Endothelial cell of umbilical vein (primary cell): ENCODE measurements around the gene SNX5. TPM values are rescaled to one million over a fixed set of nuclear protein-coding genes. Genes with fewer than 3 reads are reported as not detected.

Source experiments
- BruUV-seq: library from RNA; stranded (reverse); fragments of 400-500 nt; replicated peaks from 2 replicates; lab custom pipeline; 2021; lab: Mats Ljungman, UMichigan
- CTCF ChIA-PET: fragments of 300-600, 350-600 bp; sonication (Branson Sonifier 250); formaldehyde crosslinking; loops from one replicate; lab custom pipeline; 2021; ENCODE audit warnings: antibody characterized with exemption, inconsistent platforms; lab: Charles Lee
- POLR2A ChIA-PET: fragments of 300-600, 350-600 bp; sonication (Branson Sonifier 250); formaldehyde crosslinking; loops from one replicate; lab custom pipeline; 2021; ENCODE audit warnings: antibody characterized with exemption, inconsistent platforms; lab: Charles Lee
- DNase-seq: peaks from one replicate; pipeline ENCODE4 v3.0.0-alpha.2; 2011; ENCODE audit warnings: low read depth, low spot score
- FAIRE-seq: peaks from 2 replicates; lab custom pipeline; 2011; peaks lifted over from hg19 to GRCh38; lab: Jason Lieb, UNC
- H2AFZ ChIP-seq: 2 replicates; pipeline ENCODE4 v1.6.0; 2012; ENCODE audit warnings: low read depth, low read length, control low read depth, inconsistent platforms
- H3K27ac ChIP-seq: 2 replicates; pipeline ENCODE4 v1.5.1; 2011; ENCODE audit warnings: low read depth, mild to moderate bottlenecking, control low read depth, low read length, moderate library complexity; ENCODE audit not compliant: insufficient read depth
- H3K27me3 ChIP-seq, 2 experiments: 2 replicates each; pipeline versions ENCODE4 v1.6.0 to v1.6.1; 2011; ENCODE audit warnings: low read length in 2 of 2, mixed read lengths in 1 of 2; ENCODE audit not compliant: control insufficient read depth in 2 of 2, insufficient read depth in 2 of 2
- H3K36me3 ChIP-seq, 2 experiments: 2 replicates in 1 of 2; 3 replicates in 1 of 2; pipeline ENCODE4 v1.5.1; 2011; ENCODE audit warnings: low read length in 2 of 2, mild to moderate bottlenecking in 1 of 2, moderate library complexity in 1 of 2; ENCODE audit not compliant: control insufficient read depth in 2 of 2, insufficient read depth in 2 of 2; ENCODE audit errors: extremely low read depth in 1 of 2
- H3K4me1 ChIP-seq: 3 replicates; pipeline ENCODE4 v1.5.1; 2011; ENCODE audit warnings: mild to moderate bottlenecking, low read length; ENCODE audit not compliant: control insufficient read depth, insufficient read depth; ENCODE audit errors: extremely low read depth
- H3K4me2 ChIP-seq: 2 replicates; pipeline ENCODE4 v1.6.1; 2011; ENCODE audit warnings: low read length, control low read depth, mixed read lengths; ENCODE audit not compliant: insufficient read depth
- H3K4me3 ChIP-seq, 3 experiments: fragments of 200-600 bp in 1 of 3; sonication (generic), shearing (Covaris generic) in 1 of 3; replicated peaks in 1 of 3; 2 replicates each; pipeline ENCODE4 v1.5.1; 2011 to 2016; ENCODE audit warnings: control low read depth in 3 of 3, low read length in 3 of 3, mild to moderate bottlenecking in 2 of 3, inconsistent platforms in 1 of 3, low read depth in 1 of 3, moderate library complexity in 1 of 3; ENCODE audit not compliant: insufficient read depth in 1 of 3
- H3K79me2 ChIP-seq: 2 replicates; pipeline ENCODE4 v1.6.0; 2012; ENCODE audit warnings: low read length, inconsistent platforms; ENCODE audit not compliant: control insufficient read depth, insufficient read depth
- H3K9ac ChIP-seq: replicated peaks from 2 replicates; pipeline ENCODE3; 2011; ENCODE audit warnings: low read length, control low read depth; ENCODE audit not compliant: insufficient read depth; ENCODE audit errors: extremely low read depth
- H3K9me1 ChIP-seq: replicated peaks from 3 replicates; pipeline ENCODE4 v1.6.0; 2011; ENCODE audit warnings: mild to moderate bottlenecking, low read length; ENCODE audit not compliant: control insufficient read depth, insufficient read depth; ENCODE audit errors: extremely low read depth
- H3K9me3 ChIP-seq: replicated peaks from 2 replicates; pipeline ENCODE4 v1.5.1; 2012; ENCODE audit warnings: low read length, inconsistent platforms; ENCODE audit not compliant: control insufficient read depth, insufficient read depth
- H4K20me1 ChIP-seq: replicated peaks from 2 replicates; pipeline ENCODE3; 2011; ENCODE audit warnings: mild to moderate bottlenecking, low read length; ENCODE audit not compliant: control insufficient read depth, insufficient read depth; ENCODE audit errors: extremely low read depth
- EZH2 ChIP-seq: IDR thresholded peaks from 2 replicates; pipeline ENCODE4 v1.6.1; 2012; ENCODE audit warnings: borderline replicate concordance, low read depth, mild to moderate bottlenecking, moderate library complexity, low read length, inconsistent platforms; ENCODE audit not compliant: severe bottlenecking
- FOS ChIP-seq: IDR thresholded peaks from 2 replicates; pipeline ENCODE4 v1.6.1; 2011; ENCODE audit warnings: mild to moderate bottlenecking, low read length, moderate library complexity, borderline replicate concordance; ENCODE audit not compliant: insufficient read depth
- GATA2 ChIP-seq: IDR thresholded peaks from 2 replicates; pipeline ENCODE4 v1.7.0; 2011; ENCODE audit warnings: low read depth, mild to moderate bottlenecking, moderate library complexity, mixed read lengths, low read length; ENCODE audit not compliant: insufficient read length, insufficient read depth
- JUN ChIP-seq: IDR thresholded peaks from 2 replicates; pipeline ENCODE4 v1.6.1; 2011; ENCODE audit warnings: borderline replicate concordance, low read depth; ENCODE audit not compliant: insufficient read length, insufficient read depth
- MYC ChIP-seq: IDR thresholded peaks from one replicate; pipeline ENCODE4 v1.6.1; 2011; ENCODE audit warnings: mild to moderate bottlenecking, low read depth, low read length
- POLR2A ChIP-seq: IDR thresholded peaks from 2 replicates; pipeline ENCODE4 v1.6.1; 2012; ENCODE audit warnings: low read depth, mild to moderate bottlenecking, control low read depth, low read length
- POLR2AphosphoS5 ChIP-seq: IDR thresholded peaks from 2 replicates; pipeline ENCODE4 v1.6.1; 2012; ENCODE audit warnings: low read depth, mild to moderate bottlenecking, control low read depth, low read length, moderate library complexity; ENCODE audit not compliant: insufficient read depth
- dilution Hi-C: fragments of 300-500 bp; cut with MboI; formaldehyde crosslinking; loops from one replicate; pipeline ENCODE4 v1.15.0; 2019; ENCODE audit warnings: low sequenced_read_pairs; ENCODE audit not compliant: extremely low pct_ligation_motif_present
- intact Hi-C: fragments of 100-400 bp; cut with micrococcal nuclease; formaldehyde crosslinking; loops from one replicate; pipeline ENCODE4 v1.10.0; 2022
- polyA plus RNA-seq, 4 experiments: library from polyadenylated mRNA; depleted of rRNA in 3 of 4; stranded (reverse) in 3 of 4; unstranded in 1 of 4; fragments of >200 nt; gene quantifications; 2 replicates each; pipeline versions ENCODE4 v1.2.1 to v1.2.3, GENCODE V29; 2011 to 2012; ENCODE audit warnings: missing spikeins in 1 of 4
- total RNA-seq: library from RNA; stranded (reverse); gene quantifications from 2 replicates; pipeline ENCODE4 v1.2.3, GENCODE V29; 2021
- TF ChIP-seq, protein P1 (sequence below): IDR thresholded peaks from 2 replicates; pipeline ENCODE4 v1.6.1; 2011; ENCODE audit not compliant: insufficient read depth, insufficient read length
- TF ChIP-seq, protein P2 (sequence below), 2 donors: IDR thresholded peaks; 1 replicate in 1 of 2; 2 replicates in 1 of 2; pipeline ENCODE4 v1.5.1; 2011; ENCODE audit warnings: low read length in 2 of 2, mild to moderate bottlenecking in 2 of 2, moderate library complexity in 2 of 2, control low read depth in 1 of 2, inconsistent platforms in 1 of 2, low read depth in 1 of 2; ENCODE audit not compliant: insufficient read depth in 1 of 2; ENCODE audit errors: extremely low read depth in 1 of 2

SNX5 gene
- total and polyA plus RNA-seq, 2 donors (not counting 3 experiments of a cell fraction or from before 2014, with no cell fraction given), result 76.2 to 121 TPM

DNA sequence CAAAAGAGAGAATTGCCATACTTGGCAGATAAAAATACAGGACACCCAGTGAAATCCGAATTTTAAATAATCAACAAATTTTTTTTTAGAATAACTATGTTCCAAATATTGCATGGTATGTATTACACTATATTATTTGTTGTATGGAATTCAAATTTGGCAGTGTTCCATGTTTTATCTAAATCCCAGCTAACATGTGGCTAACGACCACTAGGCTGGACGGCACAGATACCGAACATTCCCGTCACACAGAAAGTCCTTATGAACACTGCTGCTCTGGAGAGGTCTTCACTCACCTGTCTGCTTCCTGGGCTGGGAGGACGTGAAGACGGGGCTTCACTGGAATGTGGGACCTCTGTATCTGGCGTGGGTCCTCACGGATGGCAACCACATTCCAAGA, 32.8 kb downstream of the SNX5 start:
- H3K9me3 ChIP-seq, result no peaks in the 10 kb centered on the region
- no peak for FAIRE-seq
- no peak for DNase-seq
- no peak overlapping the region for H3K4me2 ChIP-seq
- H3K4me1 ChIP-seq, result peaks cover 14% of the 10 kb centered on the region
- H3K27ac ChIP-seq, result no peak overlapping the region
- no peaks in the 10 kb centered on the region for H4K20me1 ChIP-seq
- no peak overlapping the region for H3K9ac ChIP-seq
- H3K36me3 ChIP-seq, result peaks cover 0 to 5% of the 10 kb centered on the region in 2 experiments
- dilution Hi-C loops (no loop called here), intact Hi-C loops (loop anchor here (2.0 to 5.0 kb wide), 2 partner anchors 37 to 403 kb away; partner anchors contain the start of gene BFSP1)
- H3K9me1 ChIP-seq, result no peaks in the 10 kb centered on the region
- TF ChIP-seq GATA2 (no peak), POLR2A (no peak), JUN (no peak), POLR2AphosphoS5 (no peak), MYC (no peak), FOS (no peak), EZH2 (no peak)
- TF ChIP-seq, protein P1, sequence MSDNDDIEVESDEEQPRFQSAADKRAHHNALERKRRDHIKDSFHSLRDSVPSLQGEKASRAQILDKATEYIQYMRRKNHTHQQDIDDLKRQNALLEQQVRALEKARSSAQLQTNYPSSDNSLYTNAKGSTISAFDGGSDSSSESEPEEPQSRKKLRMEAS, result no peak
- TF ChIP-seq, protein P2, sequence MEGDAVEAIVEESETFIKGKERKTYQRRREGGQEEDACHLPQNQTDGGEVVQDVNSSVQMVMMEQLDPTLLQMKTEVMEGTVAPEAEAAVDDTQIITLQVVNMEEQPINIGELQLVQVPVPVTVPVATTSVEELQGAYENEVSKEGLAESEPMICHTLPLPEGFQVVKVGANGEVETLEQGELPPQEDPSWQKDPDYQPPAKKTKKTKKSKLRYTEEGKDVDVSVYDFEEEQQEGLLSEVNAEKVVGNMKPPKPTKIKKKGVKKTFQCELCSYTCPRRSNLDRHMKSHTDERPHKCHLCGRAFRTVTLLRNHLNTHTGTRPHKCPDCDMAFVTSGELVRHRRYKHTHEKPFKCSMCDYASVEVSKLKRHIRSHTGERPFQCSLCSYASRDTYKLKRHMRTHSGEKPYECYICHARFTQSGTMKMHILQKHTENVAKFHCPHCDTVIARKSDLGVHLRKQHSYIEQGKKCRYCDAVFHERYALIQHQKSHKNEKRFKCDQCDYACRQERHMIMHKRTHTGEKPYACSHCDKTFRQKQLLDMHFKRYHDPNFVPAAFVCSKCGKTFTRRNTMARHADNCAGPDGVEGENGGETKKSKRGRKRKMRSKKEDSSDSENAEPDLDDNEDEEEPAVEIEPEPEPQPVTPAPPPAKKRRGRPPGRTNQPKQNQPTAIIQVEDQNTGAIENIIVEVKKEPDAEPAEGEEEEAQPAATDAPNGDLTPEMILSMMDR (IDR thresholded peaks at IDR 0.05; ENCODE audit: extremely low read depth in 1 of 2, insufficient read depth in 1 of 2, low read depth in 1 of 2, low read length in 2 of 2), result no peak
- no TSS peak for BruUV-seq
- H2AFZ ChIP-seq, result no peak overlapping the region
- H3K27me3 ChIP-seq, result no peaks in the 10 kb centered on the region
- CTCF ChIA-PET, result no interaction called here
- POLR2A ChIA-PET, result no interaction called here
- H3K4me3 ChIP-seq, result no peak overlapping the region
- H3K79me2 ChIP-seq, result no peaks in the 10 kb centered on the region
